LNCAP (cell line): ENCODE results near the gene IQCF2.

Experiments
- CTCF ChIP-seq: fragments of 450-650 bp; IDR thresholded peaks from 2 replicates; pipeline ENCODE4 v1.5.1; 2017; ENCODE audit warnings: mild to moderate bottlenecking

IQCF2 gene

GRCh38 chr3:51873253-51873766 is 11.9 kb downstream of the IQCF2 start:
- no peak for TF ChIP-seq CTCF

GRCh38 chr3:51873876-51874275 is 12.5 kb downstream of the IQCF2 start:
- TF ChIP-seq CTCF: no peak

- TF ChIP-seq CTCF: no peak
Observed at GRCh38 chr3:51874411-51874810, 13.0 kb downstream of the IQCF2 start.

GRCh38 chr3:51874889-51875288 is 13.5 kb downstream of the IQCF2 start:
- TF ChIP-seq CTCF: no peak

- TF ChIP-seq CTCF: no peak
Observed at GRCh38 chr3:51875501-51875900, 14.1 kb downstream of the IQCF2 start, which contains the start of gene IQCF5. IQCF5 (minus strand) TSS chr3:51875601; CDS start chr3:51875531, 70 bp downstream.

GRCh38 chr3:51876186-51876585 is 14.8 kb downstream of the IQCF2 start:
- TF ChIP-seq CTCF: no peak

- no peak for TF ChIP-seq CTCF
Observed at GRCh38 chr3:51879937-51880336, 18.5 kb downstream of the IQCF2 start.

GRCh38 chr3:51886447-51886846 is 25.0 kb downstream of the IQCF2 start:
- TF ChIP-seq CTCF: no peak
